ENCODE results near the gene WDPCP.
"Not testable (repeated sequence)": the region's sequence is repeated elsewhere in the genome, so short reads cannot be mapped to it uniquely, and the experiment has no call there.

The WDPCP gene

DNA sequence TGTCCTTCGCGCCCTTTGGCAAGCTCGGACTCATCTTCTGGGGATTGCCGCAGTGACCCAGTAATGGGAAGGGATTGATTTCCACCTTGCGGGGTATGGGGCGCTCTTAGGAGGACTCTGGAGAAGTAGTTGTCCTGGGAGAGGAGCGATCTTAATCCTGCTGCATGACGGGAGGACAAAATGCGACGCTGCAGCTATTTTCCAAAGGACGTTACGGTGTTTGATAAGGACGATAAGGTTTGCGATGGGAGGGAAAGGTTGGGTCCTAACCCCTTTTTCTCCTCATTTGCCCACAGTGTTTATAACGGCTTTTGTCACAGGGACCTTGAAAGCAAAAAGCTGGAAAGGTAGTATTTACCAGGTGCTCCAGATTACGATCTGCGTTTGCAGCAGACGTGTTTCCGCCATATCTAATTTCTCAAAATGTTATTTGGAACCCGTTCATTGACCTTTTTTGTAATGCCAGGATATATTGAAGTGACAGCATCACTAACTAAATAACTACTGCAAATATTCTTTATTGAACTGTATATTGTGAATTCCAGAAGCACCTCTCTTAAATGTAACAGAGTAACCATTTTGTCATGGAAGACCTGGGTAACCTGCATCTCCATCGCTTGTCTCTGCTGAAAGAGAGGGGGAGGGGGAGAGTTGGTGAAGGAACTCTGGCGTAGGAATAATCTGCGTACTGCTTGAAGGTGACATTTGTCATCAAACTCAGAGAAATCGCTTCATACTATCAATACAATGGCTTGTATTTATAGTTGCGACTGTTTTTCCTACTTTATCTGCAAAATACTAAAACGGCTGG, 1.1 kb upstream of the WDPCP start:
- no peak for DNase-seq

- no peak for DNase-seq
Measured at GRCh38 chr2:63587814-63588384, 378 bp downstream of the WDPCP start.

DNA sequence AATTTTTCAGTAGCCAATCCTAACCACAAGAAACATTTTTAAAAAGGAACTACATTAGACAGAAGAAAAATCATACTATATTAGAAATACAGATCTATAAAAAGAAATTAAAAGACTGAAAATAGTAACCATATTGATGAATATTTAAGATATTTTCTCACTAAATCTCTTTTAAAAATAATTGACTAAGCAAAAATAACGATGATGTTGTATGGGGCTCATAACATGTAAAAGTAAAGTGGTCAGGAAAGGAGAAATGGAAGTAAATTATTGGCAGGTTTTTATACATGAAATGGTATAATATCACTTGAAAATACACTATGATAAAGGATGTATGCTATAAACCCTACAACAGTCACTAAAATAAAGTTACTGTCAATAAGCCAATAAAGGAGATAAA, 5.4 kb downstream of the WDPCP start:
- DNase-seq = no peak

- no peak for DNase-seq
Measured at GRCh38 chr2:63581298-63581961, 6.8 kb downstream of the WDPCP start.

DNA sequence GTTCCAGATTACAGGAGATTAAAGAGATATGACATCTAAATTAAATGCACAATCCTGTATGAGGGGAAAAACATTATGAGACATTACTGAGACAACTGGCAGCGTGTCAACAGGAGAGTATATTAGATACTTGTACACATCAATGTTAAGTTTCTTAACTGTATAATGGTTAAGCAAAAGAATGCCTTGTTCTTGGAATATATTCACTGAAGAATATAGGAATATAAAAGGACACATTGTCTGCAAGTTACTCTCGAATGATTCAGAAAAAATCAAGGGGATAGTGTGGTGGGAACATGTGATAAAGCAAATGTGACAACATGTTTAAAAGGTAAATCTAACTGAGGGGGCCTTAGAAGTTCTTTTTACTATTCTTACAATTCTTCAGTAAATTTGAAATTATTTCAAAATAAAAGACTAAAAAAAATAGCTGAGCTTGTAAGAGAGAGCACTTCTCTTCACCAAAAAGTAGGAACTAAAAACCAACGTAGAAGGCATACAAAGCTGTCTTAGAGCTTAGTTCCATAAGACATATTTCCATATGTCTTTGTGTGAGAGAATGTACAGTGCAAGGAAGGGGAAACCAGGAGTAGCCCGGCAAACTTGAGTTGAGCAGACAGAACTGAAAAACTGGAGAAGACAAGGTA, 7.5 kb downstream of the WDPCP start:
- DNase-seq = no peak

- DNase-seq = no peak
Measured at GRCh38 chr2:63578767-63579166, 9.5 kb downstream of the WDPCP start.

DNA sequence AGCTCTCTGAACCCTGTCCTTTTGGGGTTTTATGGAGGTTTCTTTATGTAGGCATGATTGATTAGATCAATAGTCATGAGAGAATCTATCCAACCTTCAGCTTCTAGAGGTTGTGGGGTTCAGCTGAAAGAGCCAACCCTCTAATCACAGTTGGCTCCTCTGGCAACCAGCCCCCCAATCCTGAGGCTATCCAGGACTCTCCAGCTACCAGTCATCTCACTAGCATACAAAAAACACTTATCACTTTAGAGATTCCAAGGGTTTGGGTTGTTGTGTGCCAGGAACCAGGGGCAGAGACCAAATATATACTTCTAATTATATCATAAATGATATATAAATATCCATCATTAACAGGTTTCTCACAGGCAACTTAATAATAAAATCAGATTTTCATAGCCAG, 11.7 kb downstream of the WDPCP start:
- DNase-seq = no peak

GRCh38 chr2:63573726-63574345, 14.4 kb downstream of the WDPCP start:
- not testable (repeated sequence) for DNase-seq

- not testable (repeated sequence) for DNase-seq
Measured at GRCh38 chr2:63573026-63573425, 15.3 kb downstream of the WDPCP start.

DNA sequence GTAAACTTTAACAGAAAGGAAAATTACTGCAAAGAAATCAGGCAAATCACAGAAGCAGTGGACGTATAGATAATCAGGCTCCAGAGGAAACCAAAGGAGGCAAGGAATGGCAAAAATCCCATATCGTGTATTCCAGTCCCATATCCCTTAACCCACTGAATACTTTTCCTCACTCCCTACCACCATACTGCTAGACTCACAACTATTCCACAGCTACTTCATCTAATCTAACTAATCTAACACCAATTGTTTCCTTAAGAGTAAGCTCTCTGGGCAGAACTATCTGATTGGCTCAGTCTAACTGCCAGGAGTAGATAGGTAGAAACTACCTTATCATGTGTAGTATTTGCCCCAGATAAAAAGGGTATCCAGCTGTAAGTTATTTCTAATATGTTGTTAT, 16.3 kb downstream of the WDPCP start:
- no peak for DNase-seq

DNA sequence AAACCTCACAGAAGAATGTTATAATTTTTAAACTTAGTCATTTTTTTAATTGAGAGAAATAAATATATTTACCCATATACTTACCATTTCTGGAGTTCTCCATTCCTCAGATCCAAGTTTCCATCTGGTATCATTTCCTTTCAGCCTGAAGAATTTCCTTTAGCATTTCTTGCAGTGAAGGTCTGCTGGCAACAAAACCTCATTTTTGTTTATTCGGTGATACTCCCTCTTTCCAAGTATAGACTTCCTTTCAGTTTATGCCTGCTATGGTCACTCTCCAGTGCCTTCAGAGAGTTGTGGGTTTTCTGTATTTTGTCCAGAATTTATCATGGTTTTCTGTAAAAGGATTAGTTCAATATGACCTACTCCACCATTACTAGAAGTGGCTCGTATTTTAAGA, 17.0 kb downstream of the WDPCP start:
- no peak for DNase-seq

- DNase-seq = no peak
Measured at GRCh38 chr2:63569740-63570139, 18.5 kb downstream of the WDPCP start.

DNA sequence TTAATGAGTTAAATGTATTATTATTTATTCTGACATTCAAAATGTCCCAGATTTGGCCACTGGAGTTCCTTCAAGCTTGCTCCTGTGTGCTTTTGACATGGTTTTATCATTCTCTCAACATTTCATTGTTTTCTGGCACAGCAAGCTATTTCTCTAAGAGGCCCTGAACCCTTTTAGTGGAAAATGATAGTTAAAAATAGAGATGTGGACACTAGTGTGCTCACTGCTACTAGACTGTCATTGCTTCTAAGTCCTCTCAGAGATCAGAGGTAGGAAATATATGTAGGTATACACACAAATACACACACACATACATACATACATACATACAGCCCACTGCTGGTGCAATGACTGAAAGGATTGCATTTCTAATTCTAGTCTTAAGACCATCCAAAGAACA, 25.5 kb downstream of the WDPCP start:
- no peak for DNase-seq

DNA sequence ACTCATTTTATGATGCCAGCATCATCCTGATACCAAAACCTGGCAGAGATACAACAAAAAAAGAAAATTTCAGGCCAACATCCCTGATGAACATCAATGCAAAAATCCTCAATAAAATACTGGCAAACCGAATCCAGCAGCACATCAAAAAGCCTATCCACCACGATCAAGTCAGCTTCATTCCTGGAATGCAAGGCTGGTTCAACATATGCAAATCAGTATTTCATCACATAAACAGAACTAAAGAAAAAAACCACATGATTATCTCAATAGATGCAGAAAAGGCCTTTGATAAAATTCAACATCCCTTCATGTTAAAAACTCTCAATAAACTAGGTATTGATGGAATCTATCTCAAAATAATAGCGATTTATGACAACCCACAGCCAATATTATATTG, 29.4 kb downstream of the WDPCP start:
- not testable (repeated sequence) for DNase-seq

DNA sequence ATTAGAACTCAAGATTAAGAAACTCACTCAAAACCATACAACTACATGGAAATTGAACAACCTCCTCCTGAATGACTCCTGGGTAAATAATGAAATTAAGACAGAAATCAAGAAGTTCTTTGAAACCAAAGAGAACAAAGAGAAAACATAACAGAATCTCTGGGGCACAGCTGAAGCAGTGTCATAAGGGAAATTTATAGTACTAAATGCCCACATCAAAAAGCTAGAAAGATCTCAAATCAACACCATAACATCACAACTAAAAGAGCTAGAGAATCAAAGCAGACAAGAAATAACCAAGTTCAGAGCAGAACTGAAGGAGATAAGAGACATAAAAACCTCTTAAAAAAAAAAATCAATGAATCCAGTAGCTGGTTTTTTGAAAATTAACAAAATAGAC, 30.5 kb downstream of the WDPCP start:
- DNase-seq = not testable (repeated sequence)

GRCh38 chr2:63555931-63556330, 32.3 kb downstream of the WDPCP start:
- DNase-seq = no peak

- DNase-seq = no peak
Measured at GRCh38 chr2:63555299-63555698, 33.0 kb downstream of the WDPCP start.

GRCh38 chr2:63553049-63553448, 35.2 kb downstream of the WDPCP start:
- no peak for DNase-seq

GRCh38 chr2:63545023-63545422, 43.3 kb downstream of the WDPCP start:
- DNase-seq = no peak

- no peak for DNase-seq
Measured at GRCh38 chr2:63544017-63544627, 44.2 kb downstream of the WDPCP start.

DNA sequence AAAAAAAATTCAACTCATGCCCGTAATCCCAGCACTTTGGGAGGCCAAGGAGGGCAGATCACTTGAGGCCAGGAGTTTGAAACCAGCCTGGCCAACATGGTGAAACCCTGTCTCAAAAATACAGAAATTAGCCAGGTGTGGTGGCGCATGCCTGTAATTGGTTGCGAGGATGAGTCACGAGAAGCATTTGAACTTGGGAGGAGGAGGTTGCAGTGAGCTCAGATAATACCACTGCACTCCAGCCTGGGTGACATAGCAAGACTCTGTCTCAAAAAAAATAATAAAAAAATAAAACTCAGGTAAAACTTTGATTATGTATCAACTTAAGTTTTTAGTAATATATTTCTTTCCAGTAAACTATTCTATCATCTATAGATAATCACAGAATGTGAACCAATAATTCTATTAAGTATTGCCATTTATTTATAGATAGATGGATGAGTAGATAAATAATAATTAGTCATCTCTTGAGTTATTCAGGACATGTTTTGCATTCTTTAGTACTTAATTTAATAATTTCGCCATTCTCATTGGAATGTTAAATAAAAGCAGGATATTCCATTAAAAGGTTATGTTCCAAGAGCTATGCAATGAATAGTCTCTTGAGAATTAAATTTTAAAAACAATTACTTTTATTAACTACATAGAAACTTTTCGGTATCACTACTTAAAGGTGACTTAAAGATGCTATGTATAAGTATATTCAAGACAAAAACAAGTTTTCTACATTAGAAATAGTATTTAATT, 48.7 kb downstream of the WDPCP start:
- DNase-seq = no peak

DNA sequence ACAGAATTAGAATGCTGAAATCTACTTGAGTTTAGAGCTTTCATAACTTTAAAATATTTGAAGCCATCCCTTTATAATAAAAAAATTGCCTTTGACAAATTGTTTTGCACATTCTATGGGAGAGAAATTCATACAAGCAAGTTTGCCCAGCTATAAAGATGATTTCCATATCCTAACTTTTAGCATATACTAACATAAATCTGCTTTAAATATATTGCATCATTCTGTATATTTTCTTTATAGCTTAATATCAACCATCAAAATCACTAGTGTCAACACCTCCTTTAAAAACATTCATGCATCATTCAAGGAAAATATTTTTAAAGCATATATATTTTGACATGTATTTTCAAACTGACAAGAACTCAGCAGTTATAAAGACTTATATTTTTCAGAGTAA, 49.9 kb downstream of the WDPCP start:
- no peak for DNase-seq
